ENCODE data around the gene TRMT10B.

TRMT10B gene

DNA sequence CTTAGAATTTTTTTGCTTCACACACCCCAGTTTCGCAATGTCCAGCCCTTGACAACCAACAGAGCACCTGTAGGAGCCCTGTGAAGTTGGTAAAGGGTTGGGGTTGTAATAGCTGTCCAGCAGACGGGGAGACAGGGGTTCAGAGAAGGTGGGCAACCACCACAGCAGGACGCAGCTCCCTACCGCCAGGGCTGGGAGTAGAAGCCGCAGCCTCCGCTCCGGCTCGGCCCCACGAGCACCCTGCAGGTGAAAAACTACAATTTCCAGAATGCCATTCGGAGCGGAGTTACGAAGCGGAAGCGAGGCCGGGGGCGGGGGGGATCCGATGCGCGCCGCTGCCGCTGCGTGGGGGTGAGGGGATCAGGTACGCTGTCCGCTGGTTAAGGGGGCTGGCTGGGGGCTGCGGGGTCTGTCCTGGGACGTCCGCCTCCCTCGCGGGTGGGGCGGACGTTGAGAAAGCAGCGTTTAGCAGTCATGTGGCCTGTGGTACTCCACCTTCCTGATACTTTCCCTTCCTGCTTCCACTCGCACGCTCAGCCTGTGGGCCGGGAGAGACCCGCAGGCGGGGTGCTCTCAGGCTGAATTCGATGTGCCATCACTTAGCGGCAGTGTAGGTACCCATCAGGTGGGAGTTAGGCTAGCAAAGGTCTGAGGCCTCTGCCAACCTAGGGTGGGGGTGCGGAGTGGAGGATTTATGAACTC lies at the start of gene TRMT10B:
TSS of gene TRMT10B (plus strand) at position 317 of the 702 bp plus-strand sequence. CDS start 8,127 bp downstream, outside the sequence.
- no peak for DNase-seq (ENCODE audit: low read depth)

GRCh38 chr9:37705787-37706186 lies 47.8 kb upstream of the TRMT10B start:
- DNase-seq (ENCODE audit: low read depth), result no peak

- peak; percentile 53 for DNase-seq (ENCODE audit: low read depth)
These were observed 47.3 kb upstream of the TRMT10B start for GRCh38 chr9:37706290-37706689.

DNA sequence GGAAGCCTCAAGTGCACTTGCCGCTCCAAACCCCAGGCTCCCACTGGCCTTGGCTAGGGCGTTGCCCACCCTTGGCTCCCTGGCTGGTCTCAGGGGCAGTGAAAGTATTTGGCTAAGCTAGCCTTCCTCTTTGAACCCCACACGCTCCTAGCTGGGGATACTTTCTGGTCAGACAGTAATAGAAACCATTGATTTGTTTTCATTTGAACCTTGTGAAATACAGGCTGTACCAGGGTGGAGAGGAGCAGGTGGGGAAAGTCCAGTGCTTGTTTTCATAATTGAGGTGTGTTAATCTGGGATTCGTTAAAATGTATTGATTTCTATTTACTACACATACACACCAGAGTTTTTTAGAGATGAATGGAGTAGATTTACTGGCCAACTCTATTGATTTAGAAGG lies 45.9 kb upstream of the TRMT10B start:
- DNase-seq (ENCODE audit: low read depth), result no peak

DNA sequence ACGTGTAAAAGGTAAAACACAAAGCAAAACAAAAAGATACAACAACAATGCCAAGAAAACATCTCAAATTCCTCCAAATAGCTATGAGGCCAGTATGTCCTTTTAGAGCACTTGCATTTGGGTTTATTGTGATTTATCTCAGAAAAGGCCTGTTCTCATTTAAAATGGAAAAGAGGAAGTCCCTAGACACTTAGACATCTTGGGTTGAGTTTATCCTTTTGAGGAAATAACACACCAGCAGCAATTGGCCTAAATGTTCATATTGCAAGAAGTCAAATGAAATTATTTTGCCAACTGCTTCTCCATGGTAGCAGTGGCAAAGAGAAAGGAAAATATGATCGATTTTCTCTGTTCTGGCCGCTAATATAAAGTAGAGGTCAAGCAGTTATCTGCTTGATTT lies 43.6 kb upstream of the TRMT10B start:
- no peak for DNase-seq (ENCODE audit: low read depth)

DNA sequence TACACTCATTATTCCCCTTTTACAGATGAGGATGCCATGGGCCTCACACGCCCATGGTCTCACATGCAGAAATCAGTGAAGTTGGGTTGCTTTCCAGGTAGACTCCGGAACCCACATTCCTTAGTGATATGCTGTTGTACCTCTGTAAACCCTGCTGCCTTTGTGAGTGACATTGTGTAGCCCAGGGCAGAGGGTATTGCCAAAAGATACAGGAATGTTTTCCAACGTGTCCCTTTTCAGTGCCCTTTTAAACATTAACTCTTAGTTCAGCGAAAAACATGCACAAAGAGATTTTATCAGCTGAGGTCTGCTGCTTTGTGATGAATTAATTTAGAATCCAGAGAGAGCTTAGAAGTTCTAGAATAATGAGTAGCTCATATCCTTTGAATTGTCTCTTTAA lies 38.3 kb upstream of the TRMT10B start:
- DNase-seq (ENCODE audit: low read depth), result no peak

GRCh38 chr9:37715991-37716505 lies 37.6 kb upstream of the TRMT10B start:
- DNase-seq (ENCODE audit: low read depth), result no peak

- DNase-seq (ENCODE audit: low read depth), result no peak
These were observed 34.1 kb upstream of the TRMT10B start for GRCh38 chr9:37719526-37719925.

- no peak for DNase-seq (ENCODE audit: low read depth)
These were observed 26.6 kb upstream of the TRMT10B start for GRCh38 chr9:37727013-37727412.

GRCh38 chr9:37729499-37729898 lies 24.1 kb upstream of the TRMT10B start:
- DNase-seq (ENCODE audit: low read depth), result no peak

GRCh38 chr9:37730256-37730655 lies 23.3 kb upstream of the TRMT10B start:
- no peak for DNase-seq (ENCODE audit: low read depth)

- DNase-seq (ENCODE audit: low read depth), result no peak
These were observed 22.8 kb upstream of the TRMT10B start for GRCh38 chr9:37730839-37731238.

- DNase-seq (ENCODE audit: low read depth), result no peak
These were observed 21.4 kb upstream of the TRMT10B start for GRCh38 chr9:37732086-37732741.

DNA sequence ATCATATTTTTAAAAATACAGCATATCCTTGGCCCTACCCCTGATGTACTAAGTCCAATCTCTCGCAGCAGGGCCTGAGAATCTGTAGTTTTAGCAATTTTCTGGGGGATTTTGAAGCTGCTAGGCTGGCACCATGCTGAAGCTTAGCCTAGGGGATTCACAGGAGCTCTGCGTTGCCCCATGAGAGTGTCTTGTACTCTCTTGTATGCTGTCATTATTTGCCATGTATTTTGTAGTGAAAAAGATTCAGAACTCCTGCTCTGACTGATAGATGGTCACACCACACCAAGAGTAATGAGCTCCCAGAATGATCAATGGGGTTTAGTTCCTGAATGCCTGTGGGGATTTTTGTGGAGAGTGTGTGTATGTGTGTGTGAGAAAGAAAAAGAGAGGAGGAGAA lies 20.7 kb upstream of the TRMT10B start:
- DNase-seq (ENCODE audit: low read depth), result no peak

GRCh38 chr9:37739222-37739621 lies 14.4 kb upstream of the TRMT10B start:
- no peak for DNase-seq (ENCODE audit: low read depth)

GRCh38 chr9:37740128-37740527 lies 13.5 kb upstream of the TRMT10B start:
- DNase-seq (ENCODE audit: low read depth), result no peak

GRCh38 chr9:37740631-37741328 lies 12.8 kb upstream of the TRMT10B start:
- no peak for DNase-seq (ENCODE audit: low read depth)

DNA sequence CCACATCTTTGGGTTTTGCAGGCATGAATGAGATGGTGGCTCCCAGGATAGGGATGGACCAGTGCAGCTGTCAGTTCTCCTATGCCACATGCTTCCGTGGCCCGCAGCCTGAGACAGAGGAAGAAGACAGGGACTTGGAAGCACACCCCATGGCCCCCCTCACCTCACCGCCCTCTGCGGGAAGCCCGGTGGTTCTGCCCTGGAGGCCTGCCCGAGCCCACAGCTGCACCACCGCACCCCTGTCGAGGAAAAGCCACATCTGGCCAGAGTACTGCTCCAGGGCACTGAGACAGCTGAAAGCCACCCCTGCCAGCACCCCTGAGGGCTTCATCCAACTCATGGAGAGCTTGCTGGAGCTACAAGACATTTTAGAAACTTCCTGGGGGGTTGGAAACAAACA lies 7.6 kb upstream of the TRMT10B start:
- no peak for DNase-seq (ENCODE audit: low read depth)

DNA sequence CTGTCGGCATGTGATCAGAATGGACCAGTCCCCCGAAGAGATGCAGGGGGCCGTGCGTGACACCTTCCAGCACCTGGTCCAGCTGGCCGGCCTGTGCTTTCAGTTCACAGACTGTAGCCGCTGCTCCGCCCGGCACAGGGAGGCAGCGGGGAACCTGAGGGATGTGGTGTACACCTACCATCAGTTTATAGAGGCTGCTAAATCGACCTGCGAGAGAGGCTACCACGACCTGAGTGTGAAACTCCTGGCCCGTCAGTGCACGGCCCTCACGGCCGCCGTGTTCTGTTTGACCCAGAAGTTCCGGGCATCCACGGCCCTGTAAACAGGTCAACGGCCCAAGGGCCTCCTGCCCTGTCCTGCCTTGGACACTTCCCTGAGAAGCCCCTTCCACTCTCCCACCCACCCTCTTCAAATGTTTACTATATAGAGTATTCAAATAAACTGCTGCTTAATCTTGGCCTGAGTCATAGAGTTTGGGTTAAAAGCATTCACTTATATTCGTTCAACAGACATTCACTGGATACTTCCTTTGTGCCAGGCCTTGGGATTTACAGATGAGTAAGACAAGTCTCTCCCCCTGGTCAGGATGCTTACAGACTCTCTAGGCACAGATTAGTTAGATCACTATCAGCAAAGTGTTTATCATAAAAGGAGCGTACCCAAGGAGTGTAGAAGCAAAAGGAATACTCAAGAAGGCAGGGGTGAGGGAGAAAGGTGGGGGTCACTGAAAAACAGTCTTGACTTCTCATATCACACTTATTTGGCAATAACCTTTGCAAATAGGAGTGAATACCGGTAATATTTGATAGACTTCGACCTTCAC lies 6.9 kb upstream of the TRMT10B start:
- no peak for DNase-seq (ENCODE audit: low read depth)

DNA sequence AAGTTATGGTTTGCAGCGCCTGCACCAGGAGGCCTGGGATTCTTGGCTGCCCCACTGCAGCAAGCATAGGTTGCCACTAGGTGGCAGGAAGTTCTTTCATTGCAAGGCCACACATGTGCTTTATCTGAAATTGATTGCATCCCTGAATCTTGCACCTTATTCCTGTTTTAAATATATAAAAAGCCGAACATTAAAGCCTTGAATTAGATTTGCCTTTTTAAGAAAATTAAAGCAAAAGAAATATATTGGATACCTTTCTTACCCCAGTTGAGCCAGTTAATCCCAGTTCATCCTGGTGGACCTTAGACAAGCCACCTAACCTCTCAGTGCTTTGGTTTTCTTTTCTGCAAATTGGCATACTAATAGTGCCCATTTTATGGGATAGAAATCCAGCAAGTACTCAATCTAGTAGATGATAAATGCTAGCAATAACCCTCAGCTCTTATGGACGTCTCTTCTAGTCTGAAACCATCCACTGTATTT lies 6.3 kb upstream of the TRMT10B start:
- peak; percentile 36 for DNase-seq (ENCODE audit: low read depth)

DNA sequence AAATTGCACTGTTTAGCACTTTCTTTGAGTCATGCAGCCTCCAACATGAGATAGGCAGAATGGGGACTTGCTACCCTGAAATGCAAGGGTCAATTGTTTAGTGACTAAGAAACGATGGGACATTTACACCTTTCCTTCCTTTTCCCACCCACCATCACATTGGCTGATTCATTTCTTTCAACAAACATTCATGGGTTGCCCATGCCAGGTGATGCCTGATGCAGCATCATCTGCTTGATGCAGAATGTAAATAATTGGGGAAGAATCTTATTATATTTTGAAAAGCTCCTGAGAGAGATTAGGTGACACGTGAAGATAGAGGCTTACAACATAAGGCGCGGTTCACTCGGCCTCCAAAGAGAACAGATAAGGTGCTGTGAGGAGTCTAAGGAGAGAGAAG lies 4.5 kb upstream of the TRMT10B start:
- no peak for DNase-seq (ENCODE audit: low read depth)

GRCh38 chr9:37751186-37751585 lies 2.4 kb upstream of the TRMT10B start:
- no peak for DNase-seq (ENCODE audit: low read depth)

Data from HS-5 (cell line).